Hypothalamus (tissue), 51 donors: ENCODE results near the gene L3MBTL4.
"Not testable (repeated sequence)": the region's sequence is repeated elsewhere in the genome, so short reads cannot be mapped to it uniquely, and the experiment has no call there.

Source experiments
- DNase-seq, 51 donors: peaks; one replicate each; lab custom pipeline; 2025; lab: John Stamatoyannopoulos, UW

L3MBTL4 gene

DNA sequence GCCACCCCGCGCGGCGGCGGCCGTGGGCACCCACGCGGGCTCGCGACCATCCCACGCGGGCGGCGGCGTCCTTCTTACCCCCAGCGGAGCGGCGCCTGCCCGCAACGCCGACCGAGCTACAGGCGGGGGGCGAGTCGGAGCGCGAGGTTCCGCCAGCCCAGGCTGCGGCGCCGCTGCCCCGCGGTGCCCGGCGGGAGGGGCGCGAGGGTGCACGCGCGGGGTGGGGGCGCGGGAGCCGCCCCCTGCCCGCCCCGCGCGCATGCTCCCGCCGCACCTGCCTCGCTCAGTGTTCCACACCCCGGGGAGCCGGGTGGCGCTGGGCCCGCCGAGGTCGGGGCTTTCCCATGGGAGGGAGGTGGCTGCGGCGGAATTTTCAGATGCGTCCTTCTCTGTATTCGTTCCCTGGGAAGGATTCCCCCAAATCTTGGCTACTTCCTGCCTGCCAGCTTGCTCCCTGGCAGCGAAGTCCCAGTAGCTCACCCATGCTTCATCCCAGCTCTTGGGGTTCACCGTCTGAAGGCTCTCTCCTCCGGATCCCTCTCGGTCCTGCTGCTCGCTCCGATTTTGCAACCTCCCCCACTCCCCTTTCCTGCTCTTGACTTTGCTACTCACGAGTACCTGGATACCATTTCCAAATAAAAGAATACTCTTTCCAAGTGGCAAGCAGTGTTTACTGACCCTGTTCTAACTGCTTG lies at the start of gene L3MBTL4:
TSS of gene L3MBTL4 (minus strand) at position 189 of the 695 bp plus-strand sequence. CDS start 103,286 bp downstream, outside the sequence.
- peak in 36 of 51 donors; percentile 11 to 88 (median 49) for DNase-seq

DNA sequence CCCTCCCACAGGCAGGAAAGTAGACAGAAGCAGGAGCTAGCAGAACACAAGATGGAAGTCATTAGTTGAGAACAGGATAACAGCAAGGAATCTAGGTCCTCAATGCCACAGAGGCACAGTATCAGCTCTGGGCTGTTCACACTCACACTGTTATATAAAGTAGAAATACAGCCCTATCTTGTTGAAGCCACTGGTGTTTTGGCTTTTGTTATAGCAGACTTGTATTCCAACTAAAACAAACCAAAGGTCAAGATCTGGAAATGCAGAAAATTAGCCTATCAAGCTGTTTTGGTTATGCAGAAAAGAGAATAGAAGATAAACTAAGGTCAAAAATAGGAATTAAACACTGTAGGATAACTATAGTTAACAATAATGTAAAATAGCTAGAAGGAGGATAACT lies 37.5 kb upstream of the L3MBTL4 start:
- no peak for DNase-seq

DNA sequence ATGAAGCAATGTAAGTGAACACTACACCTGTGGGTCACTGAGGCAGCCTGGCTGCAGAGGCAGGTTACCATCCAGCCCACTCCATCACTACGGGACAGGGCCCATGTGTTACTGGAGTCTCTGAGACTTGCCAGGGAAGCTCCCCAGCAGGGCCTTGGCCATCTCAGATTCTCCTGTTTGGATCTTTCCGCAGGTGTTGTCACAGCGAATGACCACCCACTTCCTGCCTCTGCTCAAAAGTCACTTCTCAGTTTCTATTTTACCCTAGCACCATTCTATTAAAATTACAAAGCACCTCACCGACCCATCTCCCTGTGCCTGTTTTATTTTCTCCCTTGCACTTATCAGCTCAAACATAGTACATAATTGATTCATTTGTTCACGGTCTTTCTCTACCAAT lies 34.5 kb upstream of the L3MBTL4 start:
- no peak for DNase-seq

DNA sequence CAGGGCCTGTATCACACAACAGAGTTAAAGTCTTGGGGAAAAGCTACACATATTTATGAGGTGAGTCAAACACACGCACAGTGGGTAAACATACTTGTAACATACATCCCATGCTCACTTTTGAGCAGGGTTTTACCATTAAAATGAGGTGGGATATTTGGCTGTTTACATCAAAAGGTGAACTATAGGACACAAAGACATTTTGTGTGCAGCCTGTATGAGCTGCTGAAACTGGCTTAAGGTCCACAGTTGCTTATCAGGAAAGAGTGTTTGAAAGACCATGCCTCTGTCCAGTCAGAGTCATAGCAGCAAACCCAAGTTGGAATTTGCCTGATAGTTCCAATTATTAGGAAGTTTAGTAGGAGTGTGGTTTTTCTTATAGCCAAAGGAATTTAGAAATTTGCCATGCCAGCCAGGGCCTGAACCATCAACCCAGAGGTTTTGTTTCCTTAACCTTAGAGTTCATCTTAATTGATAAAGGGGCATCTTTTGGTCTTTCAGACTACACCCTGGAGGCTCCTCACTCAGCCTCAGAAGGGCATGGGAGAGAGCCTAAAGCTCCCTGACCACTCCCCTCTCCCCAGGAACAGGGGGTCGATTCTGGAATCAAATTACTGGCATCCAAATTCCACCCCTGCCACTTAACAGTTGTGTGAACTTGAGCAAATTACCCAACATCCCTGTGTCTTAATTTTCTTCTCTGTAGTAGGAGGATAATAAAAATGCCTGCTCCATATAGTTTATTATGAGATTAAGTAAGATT lies 29.9 kb upstream of the L3MBTL4 start:
- no peak for DNase-seq

DNA sequence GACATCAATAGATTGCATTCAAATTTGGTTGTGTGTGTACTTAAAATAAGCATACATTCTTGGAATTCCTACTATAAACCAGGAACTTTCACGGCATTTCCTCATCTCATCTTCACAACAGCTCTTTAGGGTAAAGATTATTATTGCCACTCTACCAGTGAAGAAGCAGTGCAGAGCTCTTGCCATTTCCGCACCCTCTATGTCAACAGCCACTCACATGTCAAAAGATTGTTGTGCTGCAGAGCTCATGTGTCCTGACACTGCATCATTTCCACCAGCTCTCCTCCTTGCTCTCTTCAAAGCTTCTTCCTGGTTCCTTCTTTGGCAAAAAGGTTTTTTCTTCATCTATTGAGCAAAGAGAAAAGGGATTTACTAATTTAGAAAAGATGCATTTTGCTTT lies 26.5 kb upstream of the L3MBTL4 start:
- DNase-seq: no peak

DNA sequence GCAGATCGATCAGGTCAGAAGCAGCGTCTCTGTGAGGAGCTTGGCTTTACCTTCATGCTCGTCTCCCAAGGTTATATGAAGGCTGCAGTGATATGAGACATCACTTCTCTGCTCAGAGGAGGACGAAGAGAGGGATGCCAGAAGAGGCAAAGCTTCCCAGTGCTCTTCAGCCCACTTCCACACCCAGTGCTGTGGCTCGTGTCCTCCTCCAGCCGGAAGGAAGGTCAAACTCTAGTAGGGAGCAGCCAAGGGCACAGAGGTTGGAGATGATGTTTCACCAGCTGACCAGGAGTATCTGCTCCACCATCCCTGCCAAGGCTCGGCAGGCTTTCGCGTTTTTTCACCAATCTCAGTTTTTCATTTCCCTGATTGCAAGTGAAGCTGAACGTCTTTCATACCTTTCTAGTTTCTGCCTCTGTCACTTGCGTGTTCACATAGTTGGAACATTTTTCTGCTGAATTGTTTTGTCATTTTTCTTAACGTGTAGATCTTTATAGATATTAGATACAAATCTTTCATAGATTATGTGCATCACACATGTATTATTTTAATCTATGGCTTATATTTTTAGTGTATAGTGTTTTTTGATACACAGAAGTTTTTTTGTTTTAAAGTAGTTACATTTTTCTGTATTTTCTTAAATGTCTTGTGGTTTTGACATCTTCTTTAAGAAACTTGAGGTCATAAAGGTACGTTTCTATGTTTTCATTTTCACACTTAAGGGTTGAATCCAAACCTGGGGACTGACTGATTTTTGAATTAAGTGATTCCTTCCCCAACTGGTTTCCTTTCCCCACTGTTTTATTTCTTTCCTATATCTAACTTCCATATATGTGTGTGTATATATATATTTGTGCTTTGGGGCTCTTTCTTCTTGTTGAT lies 23.5 kb upstream of the L3MBTL4 start:
- no peak for DNase-seq

DNA sequence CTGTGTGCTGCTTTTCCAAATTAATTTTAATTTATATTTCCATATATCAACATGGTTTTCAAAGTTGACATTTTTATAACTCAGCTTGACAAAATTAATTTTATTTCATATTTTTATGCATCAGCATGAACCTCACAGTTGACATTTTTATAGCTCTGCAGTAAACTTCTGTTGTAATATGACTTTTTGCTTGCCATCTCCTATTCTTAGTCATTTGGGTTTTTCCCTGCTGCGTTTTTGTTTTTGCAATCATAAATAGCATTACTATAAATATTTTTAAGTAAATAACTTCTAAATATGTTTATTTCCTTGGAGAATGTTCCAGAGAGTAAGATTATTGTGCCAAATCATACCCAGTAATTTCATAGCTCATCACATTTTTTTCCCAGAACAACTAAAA lies 21.0 kb upstream of the L3MBTL4 start:
- no peak for DNase-seq

DNA sequence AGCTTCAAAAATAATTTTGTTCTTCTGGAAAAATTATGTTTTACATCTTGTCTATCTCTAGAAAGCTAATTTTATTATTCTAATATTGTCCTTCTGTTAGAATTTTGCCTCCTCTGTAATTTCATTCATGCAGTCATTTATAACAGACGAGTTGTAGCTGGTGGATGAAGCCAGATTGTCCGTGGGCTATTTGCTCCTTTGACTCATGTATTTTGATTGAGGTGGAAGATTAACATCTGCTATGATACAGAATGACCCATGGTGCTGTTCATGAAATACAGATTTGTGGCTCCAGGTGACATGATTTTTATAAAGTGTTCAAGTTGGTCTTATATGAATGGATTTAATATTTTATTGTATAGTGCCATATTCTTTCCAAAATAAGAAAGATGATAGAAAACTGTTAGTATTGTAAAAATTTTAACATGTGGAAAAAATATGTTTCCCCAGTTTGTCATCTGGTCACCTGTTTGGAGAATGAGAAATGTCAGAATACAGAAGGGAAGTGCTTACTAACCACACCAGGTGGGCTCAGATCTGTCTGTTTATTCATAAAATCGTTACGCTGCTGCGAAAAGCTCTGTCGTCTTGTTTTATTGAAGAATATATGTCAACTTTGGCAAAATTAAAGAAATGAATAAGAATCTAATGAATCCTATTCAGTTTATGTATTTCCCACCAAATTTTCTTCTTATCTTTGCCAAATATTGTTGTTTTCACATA lies 20.4 kb upstream of the L3MBTL4 start:
- DNase-seq: no peak

DNA sequence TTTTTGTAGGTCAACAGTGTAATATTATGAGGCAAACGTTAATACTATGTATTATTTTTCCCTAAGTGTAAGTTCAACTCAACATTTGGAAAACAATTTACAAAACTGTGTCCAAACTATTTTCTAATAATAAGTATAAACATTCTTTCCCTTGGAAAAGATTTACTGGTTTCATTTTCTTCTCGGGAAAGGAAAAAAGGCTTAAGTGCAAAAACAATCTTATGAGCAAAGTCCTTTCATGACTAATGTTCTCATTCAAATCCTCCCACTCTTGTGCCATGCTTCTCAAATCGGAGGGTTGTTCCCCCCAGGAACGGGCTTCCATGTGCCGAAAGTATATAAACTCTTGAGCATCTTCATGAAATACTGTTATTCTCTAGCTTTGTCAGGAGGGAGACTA lies 19.8 kb upstream of the L3MBTL4 start:
- DNase-seq: no peak

DNA sequence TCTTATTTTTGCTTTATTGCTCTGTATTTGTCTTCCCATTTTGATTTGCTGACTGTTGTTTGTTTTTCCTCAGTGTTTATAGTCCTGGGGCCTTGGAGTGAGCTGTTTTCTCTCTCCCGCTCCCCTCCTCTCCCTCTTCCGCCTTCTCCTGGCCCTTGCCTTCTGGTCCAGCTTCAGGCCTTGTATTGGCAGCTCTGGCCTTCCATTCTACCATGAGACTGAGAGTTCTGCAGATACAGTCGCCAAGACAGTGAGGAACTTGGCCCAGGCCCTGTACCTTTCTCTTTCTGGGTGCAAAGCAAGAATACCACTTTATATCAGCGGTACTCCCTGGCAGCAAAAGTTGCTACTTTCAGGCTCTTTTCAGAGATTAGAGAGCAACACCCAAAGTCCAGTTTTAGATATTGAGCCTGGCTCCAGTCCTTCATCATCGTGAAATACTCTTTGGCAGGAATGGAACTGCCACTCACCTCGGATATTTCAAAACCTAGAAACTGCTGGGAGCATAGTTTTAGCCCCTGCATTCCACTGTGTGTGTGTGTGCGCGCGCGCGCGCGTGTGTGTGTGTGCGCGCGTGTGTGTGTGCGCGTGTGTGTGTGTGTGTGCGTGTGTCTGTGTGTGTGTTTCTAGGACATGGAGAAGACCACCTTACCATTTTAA lies 17.1 kb upstream of the L3MBTL4 start:
- peak in 2 of 51 donors; percentile 2 to 12 for DNase-seq

DNA sequence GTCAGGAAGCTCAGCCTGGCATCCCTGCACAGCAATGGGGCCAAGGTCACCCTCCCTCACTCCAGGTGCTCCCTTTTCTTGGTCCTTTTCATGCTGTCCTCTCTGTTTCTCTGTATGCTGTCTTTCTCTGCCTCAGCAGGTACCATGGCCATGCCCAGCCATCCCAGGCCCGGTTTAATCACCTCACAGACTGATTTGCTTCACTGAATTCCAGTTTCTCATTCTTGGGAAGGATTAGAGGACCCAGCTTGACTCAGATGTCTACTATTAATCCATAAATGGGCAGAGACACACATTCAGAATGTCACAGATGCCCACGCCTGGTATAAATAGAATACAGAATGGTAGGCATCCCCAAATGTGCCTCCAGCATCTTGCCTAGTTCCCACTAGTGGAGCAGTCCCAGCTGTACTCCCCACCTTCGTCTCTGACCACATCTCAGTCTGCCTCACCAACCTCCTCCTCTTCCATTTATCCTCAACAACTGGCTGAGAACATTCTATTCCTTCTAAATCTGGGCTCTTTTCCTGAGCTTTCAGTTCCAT lies 14.2 kb upstream of the L3MBTL4 start:
- no peak for DNase-seq

DNA sequence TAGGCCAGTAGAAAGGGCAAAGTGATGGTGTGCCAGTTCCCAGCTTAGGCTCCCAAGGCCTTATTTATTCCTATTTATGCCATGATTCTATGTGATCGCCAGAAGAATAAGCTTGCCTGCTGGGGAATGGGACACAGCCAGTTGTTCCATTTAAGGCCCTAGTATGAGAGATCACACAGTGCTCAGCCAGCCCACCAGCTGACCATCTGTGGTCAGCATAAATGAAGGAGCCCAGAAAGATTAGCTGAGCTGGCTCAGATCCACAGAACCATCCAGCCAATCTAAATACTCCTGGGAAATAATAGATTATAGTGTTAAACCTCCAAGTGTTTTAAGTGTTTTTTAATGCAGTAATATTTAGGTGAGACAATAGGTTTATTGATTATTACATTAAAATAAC lies 12.6 kb upstream of the L3MBTL4 start:
- no peak for DNase-seq

DNA sequence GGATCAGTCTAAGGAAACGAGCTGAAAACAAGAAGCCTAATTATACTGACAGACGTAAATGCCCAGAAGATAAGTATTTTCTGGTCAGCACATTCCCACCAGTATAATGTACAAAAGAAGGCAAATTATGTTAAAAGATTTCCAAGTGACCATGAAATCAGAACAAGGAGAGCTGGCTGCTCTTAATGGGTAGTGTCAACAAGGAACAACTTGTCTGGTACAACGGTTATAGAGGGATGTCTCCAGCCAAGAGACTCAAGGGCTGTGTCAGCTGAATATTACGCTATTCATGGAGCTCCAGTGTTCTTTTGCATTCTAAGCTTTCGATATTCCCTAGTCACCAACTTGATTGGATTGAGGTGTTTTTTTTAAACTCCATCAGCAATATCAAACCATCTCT lies 8.6 kb upstream of the L3MBTL4 start:
- DNase-seq: no peak

DNA sequence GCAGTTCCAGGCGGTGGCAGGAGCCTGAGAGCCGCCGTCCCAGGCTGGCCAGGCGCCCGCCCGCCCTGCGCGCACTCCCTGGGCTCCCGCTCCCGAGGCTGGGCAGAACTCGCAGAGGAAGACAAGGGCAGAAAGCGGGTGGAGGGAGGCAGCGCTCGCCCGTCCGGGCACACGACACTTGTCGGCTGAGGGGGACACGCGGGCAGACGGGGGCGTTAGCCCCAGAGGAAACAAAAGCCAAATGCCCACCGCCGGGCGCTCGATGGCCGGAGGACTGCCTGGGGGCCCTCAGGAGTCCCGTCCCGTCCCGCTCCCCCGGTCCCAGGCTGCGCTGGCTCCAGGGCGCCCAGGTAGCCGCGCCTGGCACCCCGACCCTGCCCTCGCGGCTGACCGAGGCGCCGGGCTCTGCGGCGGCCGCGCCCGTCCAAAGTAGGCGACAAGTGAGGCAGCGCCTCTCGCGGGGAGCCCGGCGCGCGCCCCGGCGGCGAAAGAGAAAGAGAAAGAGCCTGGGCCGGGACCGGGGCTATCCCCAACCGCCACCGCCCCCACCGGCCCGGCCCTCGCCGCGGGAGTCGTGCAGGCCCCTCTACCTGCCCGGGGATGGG lies 491 bp downstream of the L3MBTL4 start:
- DNase-seq: peak in 40 of 51 donors; percentile 14 to 85 (median 51)

DNA sequence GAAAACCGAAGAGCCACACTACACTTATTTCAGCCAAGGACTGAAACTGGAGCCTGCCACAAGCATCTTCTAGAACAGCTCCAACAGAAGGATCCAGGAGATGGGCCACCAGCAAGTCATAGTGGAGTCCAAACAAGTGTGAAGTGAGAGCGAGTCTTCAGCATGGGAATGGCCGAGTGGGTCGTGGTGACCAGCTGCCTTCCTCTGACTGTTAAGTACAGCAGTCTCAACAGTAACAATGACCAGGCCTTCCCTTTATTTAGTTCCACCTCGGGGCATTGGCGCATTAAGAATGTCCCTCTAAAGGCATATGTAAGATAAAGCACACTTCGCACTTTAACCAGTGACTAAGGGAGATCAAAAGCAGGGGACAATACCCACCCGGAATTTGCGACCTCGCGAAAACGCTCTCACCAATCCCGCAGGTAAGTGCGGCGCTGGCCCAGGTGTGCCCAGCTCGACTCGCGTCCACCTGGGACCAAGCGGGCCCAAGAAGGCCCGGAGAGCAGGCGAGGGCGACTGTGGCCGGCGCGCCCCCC lies 1.1 kb downstream of the L3MBTL4 start:
- peak in 4 of 51 donors; percentile 10 to 50 (median 27) for DNase-seq

DNA sequence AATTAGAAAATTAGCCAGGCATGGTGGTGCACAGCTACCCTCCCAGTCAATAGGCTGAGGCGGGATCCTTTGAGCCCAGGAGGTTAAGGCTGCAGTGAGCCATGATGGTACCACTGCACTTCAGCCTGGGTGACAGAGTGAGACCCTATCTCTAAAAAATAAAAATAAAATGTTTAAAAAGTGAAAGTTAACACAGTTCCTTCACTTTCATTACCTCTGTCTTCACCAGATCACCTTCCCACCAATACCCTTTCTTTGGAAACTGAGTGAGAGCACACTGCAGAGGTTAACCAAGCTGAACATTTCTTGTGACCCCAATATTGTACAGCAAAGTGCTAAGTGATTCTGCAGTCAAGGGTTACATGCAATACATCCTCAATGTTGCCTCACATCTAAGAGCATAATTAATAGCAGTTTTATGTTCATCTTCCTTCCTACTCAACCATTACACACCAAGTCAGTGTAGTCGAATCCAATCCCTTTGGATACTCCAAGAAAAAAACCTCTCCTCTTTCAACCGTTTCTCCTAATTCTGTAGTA lies 1.7 kb downstream of the L3MBTL4 start:
- DNase-seq: no peak

DNA sequence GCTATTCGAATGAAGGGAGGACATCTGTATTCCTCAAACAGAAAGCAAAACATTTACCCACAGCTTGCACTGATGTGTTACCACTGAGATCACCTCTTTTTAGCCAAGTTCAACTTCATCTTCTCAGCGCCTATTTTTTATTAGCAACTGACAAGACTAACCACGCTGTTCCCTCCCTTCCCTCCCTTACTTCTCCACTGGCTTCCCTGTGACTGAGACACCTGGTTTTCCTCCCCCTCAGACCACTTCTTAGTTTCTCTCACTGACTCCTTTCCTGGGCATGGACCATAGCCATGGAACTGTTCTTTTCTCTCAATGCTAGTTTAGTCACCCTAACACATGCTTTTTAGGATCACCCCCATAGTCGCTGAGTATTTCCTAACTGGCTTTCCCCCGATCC lies 3.3 kb downstream of the L3MBTL4 start:
- no peak for DNase-seq

DNA sequence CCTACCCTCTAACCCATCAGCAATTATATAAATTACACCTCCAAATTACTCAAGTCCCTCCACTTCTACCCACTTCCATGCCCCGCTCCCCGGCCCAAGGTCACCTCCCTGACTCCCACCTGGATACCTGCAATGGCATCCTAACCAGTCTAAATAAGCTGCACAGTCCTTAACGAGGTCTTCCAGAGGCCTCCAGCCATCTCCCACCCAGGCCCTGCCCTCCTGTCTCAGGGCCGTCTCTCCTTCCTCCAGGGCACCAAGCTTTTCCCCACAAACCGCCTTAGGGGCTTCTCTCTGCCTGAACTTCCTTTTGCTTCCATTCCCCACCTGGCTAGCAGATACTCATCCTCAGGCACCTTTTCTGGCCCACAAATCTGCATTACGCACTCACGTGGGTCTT lies 4.8 kb downstream of the L3MBTL4 start:
- DNase-seq: no peak

DNA sequence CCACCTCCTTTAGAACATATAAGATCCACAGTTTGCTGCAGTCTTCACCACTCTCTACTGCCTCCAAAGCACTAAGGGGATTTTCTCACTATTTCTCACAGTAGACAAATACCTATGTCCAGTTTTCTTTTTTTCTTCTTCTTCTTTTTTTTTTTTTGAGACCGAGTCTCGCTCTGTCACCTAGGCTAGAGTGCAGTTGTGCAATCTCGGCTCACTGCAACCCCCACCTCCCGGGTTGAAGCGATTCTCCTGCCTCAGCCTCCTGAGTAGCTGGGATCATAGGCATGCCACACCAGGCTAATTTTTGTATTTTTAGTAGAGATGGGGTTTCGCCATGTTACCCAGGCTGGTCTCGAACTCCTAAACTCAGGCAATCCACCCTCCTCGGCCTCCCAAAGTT lies 6.2 kb downstream of the L3MBTL4 start:
- DNase-seq: not testable (repeated sequence)
